Fibroblast of lung (primary cell): ENCODE results near the gene ERVW-1. TPM values are rescaled to one million over a fixed set of nuclear protein-coding genes. Genes with fewer than 3 reads are reported as not detected.
"Not testable (repeated sequence)": the region's sequence is repeated elsewhere in the genome, so short reads cannot be mapped to it uniquely, and the experiment has no call there.

ENCODE experiments used
- DNase-seq, 2 donors: peaks; one replicate each; pipeline versions ENCODE4 v3.0.0 to v3.0.0-alpha.2; 2010; ENCODE audit warnings: low read depth in 2 of 2
- H2AFZ ChIP-seq: 2 replicates; pipeline ENCODE4 v1.5.1; 2012; ENCODE audit warnings: low read length, control low read depth, inconsistent platforms
- H3K27ac ChIP-seq: 2 replicates; pipeline ENCODE4 v1.5.1; 2011; ENCODE audit warnings: low read length, control low read depth; ENCODE audit not compliant: insufficient read depth
- H3K27me3 ChIP-seq: 2 replicates; pipeline ENCODE4 v1.5.1; 2011; ENCODE audit warnings: mild to moderate bottlenecking, low read length; ENCODE audit not compliant: control insufficient read depth, insufficient read depth
- H3K36me3 ChIP-seq: 2 replicates; pipeline ENCODE4 v1.5.1; 2011; ENCODE audit warnings: low read length; ENCODE audit not compliant: control insufficient read depth, insufficient read depth
- H3K4me1 ChIP-seq: 2 replicates; pipeline ENCODE4 v1.5.1; 2011; ENCODE audit warnings: low read length; ENCODE audit not compliant: control insufficient read depth, insufficient read depth; ENCODE audit errors: extremely low read depth
- H3K4me2 ChIP-seq: 2 replicates; pipeline ENCODE4 v1.5.1; 2011; ENCODE audit warnings: low read length, control low read depth; ENCODE audit not compliant: insufficient read depth; ENCODE audit errors: extremely low read depth
- H3K4me3 ChIP-seq, 4 experiments: fragments of 200-600 bp in 1 of 4; sonication (generic) in 1 of 4; replicated peaks in 1 of 4; 2 replicates each; pipeline ENCODE4 v1.5.1; 2011 to 2016; ENCODE audit warnings: low read length in 4 of 4, low read depth in 3 of 4, mild to moderate bottlenecking in 3 of 4, control low read depth in 2 of 4, inconsistent platforms in 1 of 4, mixed read lengths in 1 of 4; ENCODE audit not compliant: insufficient read depth in 1 of 4; ENCODE audit errors: control extremely low read depth in 1 of 4
- H3K79me2 ChIP-seq: 2 replicates; pipeline ENCODE4 v1.5.1; 2012; ENCODE audit warnings: mild to moderate bottlenecking, low read length, inconsistent platforms; ENCODE audit not compliant: control insufficient read depth, insufficient read depth
- H3K9ac ChIP-seq: 2 replicates; pipeline ENCODE4 v1.5.1; 2011; ENCODE audit warnings: mild to moderate bottlenecking, low read length, control low read depth; ENCODE audit not compliant: insufficient read depth
- H3K9me3 ChIP-seq: 2 replicates; pipeline ENCODE4 v1.5.1; 2012; ENCODE audit warnings: low read depth, low read length; ENCODE audit not compliant: control insufficient read depth, insufficient read depth
- H4K20me1 ChIP-seq: 2 replicates; pipeline ENCODE4 v1.5.1; 2011; ENCODE audit warnings: low read length; ENCODE audit not compliant: control insufficient read depth, insufficient read depth; ENCODE audit errors: extremely low read depth
- EZH2 ChIP-seq: IDR thresholded peaks from 2 replicates; pipeline ENCODE4 v1.5.1; 2012; ENCODE audit warnings: low read length, control low read depth, mild to moderate bottlenecking; ENCODE audit errors: missing control alignments
- polyA plus RNA-seq, 2 donors: library from polyadenylated mRNA; depleted of rRNA in 1 of 2; stranded (reverse) in 1 of 2; unstranded in 1 of 2; fragments of >200 nt; gene quantifications; 2 replicates each; pipeline ENCODE4 v1.2.1, GENCODE V29; 2011 to 2012; ENCODE audit warnings: missing spikeins in 1 of 2
- total RNA-seq: library from RNA; depleted of rRNA; stranded (reverse); fragments of >200 nt; gene quantifications from 2 replicates; pipeline ENCODE4 v1.2.1, GENCODE V29; 2014
- TF ChIP-seq, protein P1 (sequence below), 2 donors: IDR thresholded peaks in 1 of 2; conservative IDR thresholded peaks in 1 of 2; 1 replicate in 1 of 2; 2 replicates in 1 of 2; pipeline ENCODE4 v1.5.1; 2011 to 2012; ENCODE audit warnings: low read length in 2 of 2, control low read depth in 1 of 2, inconsistent platforms in 1 of 2, low read depth in 1 of 2, mild to moderate bottlenecking in 1 of 2

The ERVW-1 gene
- total and polyA plus RNA-seq, 2 donors (not counting 1 experiment from before 2014, with no cell fraction given): not detected

DNA sequence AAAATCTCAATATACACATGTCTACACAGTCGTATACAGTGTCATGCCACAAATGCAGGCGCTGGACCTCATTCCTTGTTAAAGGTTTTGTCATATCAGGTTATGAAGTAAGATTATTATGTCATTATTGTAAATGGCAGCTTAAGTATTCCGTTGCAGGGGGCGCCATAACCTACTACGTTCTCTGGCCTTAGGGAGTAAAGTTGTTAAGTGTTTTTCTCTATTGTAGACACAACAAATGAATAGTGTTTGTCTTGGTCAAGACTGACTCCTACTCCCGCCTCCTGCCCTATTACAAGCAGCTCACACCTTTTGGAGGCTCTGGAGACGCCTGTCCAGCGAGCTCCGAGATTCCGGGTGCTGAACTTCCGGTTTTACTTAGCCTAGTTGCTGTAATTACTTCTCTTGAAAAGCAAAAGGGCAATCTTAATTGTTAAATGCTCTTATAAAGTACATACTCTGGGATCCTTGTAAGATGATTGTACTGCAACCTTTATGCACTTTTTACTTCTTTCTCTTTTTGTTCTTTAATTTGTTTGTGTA lies 29.5 kb downstream of the ERVW-1 start:
- Histone ChIP-seq H3K4me2 (peak overlapping the region; percentile 71), H3K79me2 (peaks cover 11% of the 10 kb centered on the region), H3K4me1 (peaks cover 2% of the 10 kb centered on the region), H3K36me3 (peaks cover 9% of the 10 kb centered on the region), H3K27ac (peak overlapping the region; percentile 88), H2AFZ (peak overlapping the region; percentile 77), H3K4me3 (peak overlapping the region; percentile 84 to 97 (median 88)), H3K27me3 (no peaks in the 10 kb centered on the region), H4K20me1 (no peaks in the 10 kb centered on the region), H3K9me3 (no peaks in the 10 kb centered on the region), H3K9ac (peak overlapping the region; percentile 95)
- DNase-seq: peak; percentile 63 to 65
- TF ChIP-seq, protein P1, sequence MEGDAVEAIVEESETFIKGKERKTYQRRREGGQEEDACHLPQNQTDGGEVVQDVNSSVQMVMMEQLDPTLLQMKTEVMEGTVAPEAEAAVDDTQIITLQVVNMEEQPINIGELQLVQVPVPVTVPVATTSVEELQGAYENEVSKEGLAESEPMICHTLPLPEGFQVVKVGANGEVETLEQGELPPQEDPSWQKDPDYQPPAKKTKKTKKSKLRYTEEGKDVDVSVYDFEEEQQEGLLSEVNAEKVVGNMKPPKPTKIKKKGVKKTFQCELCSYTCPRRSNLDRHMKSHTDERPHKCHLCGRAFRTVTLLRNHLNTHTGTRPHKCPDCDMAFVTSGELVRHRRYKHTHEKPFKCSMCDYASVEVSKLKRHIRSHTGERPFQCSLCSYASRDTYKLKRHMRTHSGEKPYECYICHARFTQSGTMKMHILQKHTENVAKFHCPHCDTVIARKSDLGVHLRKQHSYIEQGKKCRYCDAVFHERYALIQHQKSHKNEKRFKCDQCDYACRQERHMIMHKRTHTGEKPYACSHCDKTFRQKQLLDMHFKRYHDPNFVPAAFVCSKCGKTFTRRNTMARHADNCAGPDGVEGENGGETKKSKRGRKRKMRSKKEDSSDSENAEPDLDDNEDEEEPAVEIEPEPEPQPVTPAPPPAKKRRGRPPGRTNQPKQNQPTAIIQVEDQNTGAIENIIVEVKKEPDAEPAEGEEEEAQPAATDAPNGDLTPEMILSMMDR (conservative IDR thresholded peaks at IDR 0.05 in 1 of 2, IDR thresholded peaks at IDR 0.05 in 1 of 2; ENCODE audit: low read depth in 1 of 2, low read length in 2 of 2): peak; percentile 49 to 57
- TF ChIP-seq EZH2: no peak

DNA sequence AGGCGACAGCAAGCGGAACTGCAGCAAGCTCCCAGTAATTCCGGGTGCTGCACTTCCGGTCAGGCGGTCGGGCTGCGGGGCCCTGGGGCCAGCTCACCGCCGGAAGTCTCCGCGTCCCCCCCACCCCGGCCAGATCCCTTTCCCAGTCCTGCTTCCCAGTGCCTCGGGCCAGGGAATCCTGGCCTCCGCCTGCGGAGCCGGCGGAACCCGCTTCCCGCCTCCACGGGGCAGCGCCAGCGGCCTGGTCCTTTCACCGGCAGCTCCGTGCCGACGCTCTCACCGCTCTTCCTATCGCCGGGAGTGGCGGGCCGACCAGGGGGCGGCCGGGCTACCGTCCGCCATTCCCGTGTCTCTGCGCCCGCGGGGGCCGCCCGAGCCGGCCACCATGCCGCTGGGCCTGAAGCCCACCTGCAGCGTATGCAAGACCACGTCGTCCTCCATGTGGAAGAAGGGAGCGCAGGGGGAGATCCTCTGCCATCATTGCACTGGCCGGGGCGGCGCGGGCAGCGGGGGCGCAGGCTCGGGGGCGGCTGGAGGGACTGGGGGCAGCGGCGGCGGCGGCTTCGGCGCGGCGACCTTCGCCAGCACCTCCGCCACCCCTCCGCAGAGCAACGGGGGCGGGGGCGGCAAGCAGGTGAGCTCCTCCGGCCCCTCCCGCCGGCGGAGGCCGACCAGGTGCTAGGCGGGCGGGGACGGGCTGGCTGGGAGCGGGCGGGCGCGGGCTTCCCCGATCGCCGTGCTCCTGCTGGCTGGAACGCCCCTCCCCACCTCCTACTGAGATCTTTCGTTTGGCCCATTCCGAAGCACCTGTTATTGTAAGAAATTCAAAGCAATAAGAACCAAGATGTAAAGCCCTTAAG lies 30.2 kb downstream of the ERVW-1 start, which contains the start of gene GATAD1:
TSS of gene GATAD1 (plus strand) at position 138 of the 860 bp plus-strand sequence. CDS start at position 386, 248 bp downstream.
- Histone ChIP-seq H3K79me2 (peaks cover 11% of the 10 kb centered on the region), H3K36me3 (peaks cover 7% of the 10 kb centered on the region), H3K27ac (peak within 1 kb of the TSS; percentile 88), H3K9me3 (no peaks in the 10 kb centered on the region), H3K9ac (peak within 1 kb of the TSS; percentile 95), H3K27me3 (no peaks in the 10 kb centered on the region), H2AFZ (peak within 1 kb of the TSS; percentile 85), H3K4me2 (peak within 1 kb of the TSS; percentile 71), H3K4me1 (peaks cover 2% of the 10 kb centered on the region), H3K4me3 (peak within 1 kb of the TSS; percentile 84 to 97 (median 88)), H4K20me1 (no peaks in the 10 kb centered on the region)
- DNase-seq: peak; percentile 89 to 93
- no peak for TF ChIP-seq EZH2
- TF ChIP-seq, protein P1 (conservative IDR thresholded peaks at IDR 0.05 in 1 of 2, IDR thresholded peaks at IDR 0.05 in 1 of 2; ENCODE audit: low read depth in 1 of 2, low read length in 2 of 2): peak; percentile 89 to 90

DNA sequence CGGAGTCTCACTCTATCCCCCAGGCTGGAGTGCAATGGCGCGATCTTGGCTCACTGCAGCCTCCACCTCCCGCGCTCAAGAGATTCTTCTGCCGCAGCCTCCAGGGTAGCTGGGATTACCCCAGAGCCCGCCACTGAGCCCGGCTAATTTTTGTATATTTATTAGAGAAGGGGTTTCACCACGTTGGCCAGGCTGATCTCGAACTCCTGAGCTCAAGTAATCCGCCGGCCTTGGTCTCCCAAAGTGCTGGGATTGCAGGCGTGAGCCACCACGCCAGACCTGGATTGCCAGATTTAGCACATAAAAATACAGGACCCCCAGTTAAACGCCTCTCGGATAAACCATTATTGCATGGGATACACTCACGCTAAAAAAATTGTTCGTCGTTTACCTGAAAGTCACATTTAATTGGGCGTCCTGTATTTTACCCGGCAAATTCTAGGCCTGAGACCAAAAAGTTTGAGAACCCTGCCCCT lies 30.8 kb downstream of the ERVW-1 start:
- Histone ChIP-seq H3K4me3 (peak overlapping the region in 2 of 4 experiments; percentile 88 to 89), H3K36me3 (peaks cover 7% of the 10 kb centered on the region), H3K79me2 (peaks cover 11% of the 10 kb centered on the region), H3K9me3 (no peaks in the 10 kb centered on the region), H3K27me3 (peaks cover 5% of the 10 kb centered on the region), H3K4me2 (no peak overlapping the region), H3K4me1 (peaks cover 2% of the 10 kb centered on the region), H3K27ac (peak overlapping the region; percentile 88), H2AFZ (peak overlapping the region; percentile 63), H4K20me1 (no peaks in the 10 kb centered on the region), H3K9ac (peak overlapping the region; percentile 95)
- DNase-seq: no peak
- no peak for TF ChIP-seq EZH2
- TF ChIP-seq, protein P1 (conservative IDR thresholded peaks at IDR 0.05 in 1 of 2, IDR thresholded peaks at IDR 0.05 in 1 of 2; ENCODE audit: low read depth in 1 of 2, low read length in 2 of 2): no peak

DNA sequence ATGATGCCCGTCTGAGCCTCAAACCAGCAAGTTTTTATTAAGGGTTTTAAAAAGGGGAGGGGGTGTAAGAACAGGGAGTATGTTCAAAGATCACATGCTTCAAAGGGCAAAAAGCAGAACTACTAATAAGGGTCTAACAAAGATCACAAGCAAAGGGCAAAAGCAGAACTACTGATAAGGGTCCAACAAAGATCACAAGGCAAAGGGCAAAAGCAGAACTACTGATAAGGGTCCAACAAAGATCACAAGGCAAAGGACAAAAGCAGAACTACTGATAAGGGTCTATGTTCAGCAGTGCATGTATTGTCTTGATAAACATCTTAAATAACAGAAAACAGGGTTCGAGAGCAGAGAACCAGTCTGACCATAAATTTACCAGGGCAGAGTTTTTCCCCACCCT lies 35.0 kb downstream of the ERVW-1 start:
- H3K27me3 ChIP-seq: peaks cover 13% of the 10 kb centered on the region
- not testable (repeated sequence) for H3K36me3 ChIP-seq, H3K27ac ChIP-seq, H2AFZ ChIP-seq, DNase-seq, H3K79me2 ChIP-seq, H3K4me3 ChIP-seq, H4K20me1 ChIP-seq, H3K9ac ChIP-seq, H3K4me2 ChIP-seq, H3K9me3 ChIP-seq, H3K4me1 ChIP-seq
